GM13977 (cell line): ENCODE data around the gene YEATS2.

Source experiments
- DNase-seq: peaks from one replicate; pipeline ENCODE4 v3.0.0; 2012; ENCODE audit warnings: low spot score
- in situ Hi-C: fragments of 300-500 bp; cut with MboI; formaldehyde crosslinking; loops from one replicate; pipeline ENCODE4 v1.12.0; 2022; ENCODE audit warnings: low sequenced_read_pairs, low pct_unique_long_range_greater_than_20kb, mixed read lengths, inconsistent platforms; ENCODE audit not compliant: unreplicated experiment
- TF ChIP-seq, protein P1 (sequence below): IDR thresholded peaks from 2 replicates; pipeline ENCODE4 v1.5.1; 2012; ENCODE audit warnings: mild to moderate bottlenecking, control low read depth; ENCODE audit not compliant: insufficient read depth; ENCODE audit errors: extremely low read depth, missing control alignments

Gene YEATS2

GRCh38 chr3:183789826-183790225, 92.2 kb downstream of the YEATS2 start:
- DNase-seq = no peak
- TF ChIP-seq, protein P1, sequence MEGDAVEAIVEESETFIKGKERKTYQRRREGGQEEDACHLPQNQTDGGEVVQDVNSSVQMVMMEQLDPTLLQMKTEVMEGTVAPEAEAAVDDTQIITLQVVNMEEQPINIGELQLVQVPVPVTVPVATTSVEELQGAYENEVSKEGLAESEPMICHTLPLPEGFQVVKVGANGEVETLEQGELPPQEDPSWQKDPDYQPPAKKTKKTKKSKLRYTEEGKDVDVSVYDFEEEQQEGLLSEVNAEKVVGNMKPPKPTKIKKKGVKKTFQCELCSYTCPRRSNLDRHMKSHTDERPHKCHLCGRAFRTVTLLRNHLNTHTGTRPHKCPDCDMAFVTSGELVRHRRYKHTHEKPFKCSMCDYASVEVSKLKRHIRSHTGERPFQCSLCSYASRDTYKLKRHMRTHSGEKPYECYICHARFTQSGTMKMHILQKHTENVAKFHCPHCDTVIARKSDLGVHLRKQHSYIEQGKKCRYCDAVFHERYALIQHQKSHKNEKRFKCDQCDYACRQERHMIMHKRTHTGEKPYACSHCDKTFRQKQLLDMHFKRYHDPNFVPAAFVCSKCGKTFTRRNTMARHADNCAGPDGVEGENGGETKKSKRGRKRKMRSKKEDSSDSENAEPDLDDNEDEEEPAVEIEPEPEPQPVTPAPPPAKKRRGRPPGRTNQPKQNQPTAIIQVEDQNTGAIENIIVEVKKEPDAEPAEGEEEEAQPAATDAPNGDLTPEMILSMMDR = no peak
- in situ Hi-C loops = no loop called here

DNA sequence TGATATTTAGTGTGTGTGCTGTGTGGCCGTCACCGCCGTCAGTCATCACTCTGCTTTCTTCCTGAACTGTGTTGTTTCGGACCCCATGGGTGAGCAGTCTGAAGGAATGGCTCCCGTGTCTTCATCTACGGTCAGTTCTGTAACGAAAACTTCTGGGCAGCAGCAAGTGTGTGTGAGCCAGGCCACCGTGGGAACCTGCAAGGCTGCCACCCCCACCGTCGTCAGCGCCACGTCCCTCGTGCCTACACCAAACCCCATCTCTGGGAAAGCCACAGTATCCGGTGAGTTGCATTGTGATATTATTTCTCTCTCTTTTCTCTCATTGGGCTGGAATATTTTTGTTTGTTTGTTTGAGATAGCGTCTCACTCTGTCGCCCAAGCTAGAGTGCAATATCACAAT, 93.1 kb downstream of the YEATS2 start:
- TF ChIP-seq, protein P1 = no peak
- in situ Hi-C loops = no loop called here
- no peak for DNase-seq

DNA sequence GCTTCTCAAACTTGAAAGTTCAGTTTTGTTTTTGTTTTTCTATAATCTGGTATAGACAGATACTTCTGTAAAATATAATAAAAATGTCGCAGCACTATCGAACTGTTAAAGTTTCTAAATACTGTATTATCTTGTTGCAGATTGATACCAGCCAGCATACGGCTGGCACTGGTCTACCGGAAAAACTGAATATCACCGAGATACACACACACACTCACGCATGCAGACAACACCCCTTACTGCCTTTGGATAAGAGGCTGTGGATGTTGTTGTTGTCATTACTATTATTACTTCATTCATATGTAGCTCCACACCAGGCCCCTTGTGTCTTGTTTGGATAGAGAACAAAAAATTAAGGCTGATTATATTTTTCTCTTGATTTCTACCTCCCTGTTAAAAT, 95.4 kb downstream of the YEATS2 start:
- in situ Hi-C loops = no loop called here
- DNase-seq = no peak
- TF ChIP-seq, protein P1 = no peak

DNA sequence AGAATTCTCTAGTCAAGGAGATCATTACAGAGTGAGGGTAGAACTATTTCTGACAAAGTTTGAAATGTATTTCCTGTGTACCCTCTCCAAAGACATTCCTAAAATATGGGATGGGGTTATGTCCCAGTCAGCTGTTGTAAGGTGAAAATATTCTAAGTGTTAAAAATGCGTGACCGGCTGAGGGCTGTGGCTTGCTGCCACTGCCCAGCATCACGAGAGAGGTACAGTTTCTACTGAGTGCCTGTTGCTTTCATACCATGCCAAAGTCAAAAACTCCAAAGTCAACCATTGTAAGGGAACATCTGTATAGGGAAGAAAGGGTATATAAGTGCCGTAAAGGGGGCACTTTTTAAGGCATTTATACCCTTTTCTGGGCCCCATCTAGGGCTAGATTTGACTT, 96.9 kb downstream of the YEATS2 start:
- TF ChIP-seq, protein P1 = no peak
- DNase-seq = no peak
- in situ Hi-C loops = no loop called here

- no peak for DNase-seq
- TF ChIP-seq, protein P1 = no peak
- in situ Hi-C loops = no loop called here
Observed at GRCh38 chr3:183796372-183796771, 98.8 kb downstream of the YEATS2 start.

DNA sequence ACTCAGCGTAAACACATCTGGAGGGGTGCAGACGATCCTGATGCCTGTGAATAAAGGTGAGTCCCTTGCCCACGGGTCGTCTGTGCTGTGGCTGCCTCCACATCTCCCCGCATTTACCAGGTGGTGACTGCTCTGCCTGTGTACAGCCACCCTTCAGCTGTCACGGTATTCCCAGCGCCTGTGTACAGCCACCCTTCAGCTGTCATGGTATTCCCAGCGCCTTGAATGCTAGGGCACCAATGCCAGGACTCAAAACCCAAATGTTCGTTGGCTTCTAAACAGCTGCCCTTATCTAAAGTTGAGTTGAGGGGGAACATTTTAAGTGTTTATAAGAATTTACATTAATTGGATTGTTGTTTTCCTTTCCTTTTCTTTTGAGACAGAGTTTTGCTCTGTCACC, 100.4 kb downstream of the YEATS2 start:
- TF ChIP-seq, protein P1 = no peak
- no peak for DNase-seq
- in situ Hi-C loops = no loop called here

- TF ChIP-seq, protein P1 = no peak
Observed at GRCh38 chr3:183799461-183799860, 101.9 kb downstream of the YEATS2 start.

More at GRCh38 chr3:183799461-183799860, 101.9 kb downstream of the YEATS2 start:
- DNase-seq = no peak
- in situ Hi-C loops = no loop called here
